NOMO-1 treated with DMSO at 0.1 percent for 48 hours (cell line): ENCODE measurements around the gene TSSC4.

ENCODE experiments used
- DNase-seq: peaks from one replicate; lab custom pipeline; 2025; ENCODE audit not compliant: unreplicated experiment; lab: John Stamatoyannopoulos, UW

Gene TSSC4

GRCh38 chr11:2431395-2431794 lies 30.8 kb downstream of the TSSC4 start:
- DNase-seq = no peak

DNA sequence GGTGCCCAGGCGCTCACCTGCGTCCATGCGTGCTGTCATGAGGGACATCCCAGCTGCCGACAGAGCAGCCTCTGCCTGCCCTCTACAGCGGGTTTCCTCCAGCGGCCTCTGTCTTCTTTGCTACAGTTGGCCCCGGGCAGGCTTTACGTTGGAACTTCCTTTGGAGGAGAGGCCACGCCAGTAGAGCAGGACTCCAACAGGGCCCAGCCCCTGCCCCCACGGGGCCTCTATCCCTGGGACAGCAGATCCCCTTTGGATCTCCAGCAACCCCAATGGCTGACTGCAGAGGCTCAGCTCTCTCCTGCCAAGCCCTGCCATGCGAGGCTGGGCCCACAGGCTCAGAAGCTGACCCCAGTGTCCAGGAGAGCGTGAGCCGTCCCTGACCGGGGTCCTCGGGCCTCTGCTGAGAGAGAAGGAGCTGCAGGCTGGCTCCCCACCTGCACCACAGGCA lies 31.6 kb downstream of the TSSC4 start:
- DNase-seq = no peak

DNA sequence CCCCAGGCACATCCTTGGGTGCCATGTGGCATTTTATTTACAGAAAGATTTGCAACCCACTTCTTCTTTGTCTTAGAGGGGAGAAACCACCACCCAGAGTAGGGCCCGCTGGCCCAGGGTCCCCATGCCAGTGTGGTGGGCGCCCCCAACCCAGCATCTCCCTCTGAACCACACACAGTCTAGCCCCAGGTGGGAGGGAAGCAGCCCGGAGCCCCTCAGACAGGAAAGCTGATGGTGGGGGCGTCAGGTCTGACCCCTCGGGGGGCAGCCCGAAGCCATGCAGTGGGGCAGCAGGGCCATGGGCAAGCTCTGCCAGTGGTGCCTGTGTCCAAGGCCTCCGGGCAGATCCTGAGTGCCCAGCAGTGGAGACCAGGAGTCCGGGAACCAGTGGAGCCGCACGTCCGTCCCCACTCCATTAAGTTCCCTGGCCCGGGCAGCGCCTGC lies 32.1 kb downstream of the TSSC4 start:
- no peak for DNase-seq

GRCh38 chr11:2433106-2433925 lies 32.8 kb downstream of the TSSC4 start:
- DNase-seq = no peak

DNA sequence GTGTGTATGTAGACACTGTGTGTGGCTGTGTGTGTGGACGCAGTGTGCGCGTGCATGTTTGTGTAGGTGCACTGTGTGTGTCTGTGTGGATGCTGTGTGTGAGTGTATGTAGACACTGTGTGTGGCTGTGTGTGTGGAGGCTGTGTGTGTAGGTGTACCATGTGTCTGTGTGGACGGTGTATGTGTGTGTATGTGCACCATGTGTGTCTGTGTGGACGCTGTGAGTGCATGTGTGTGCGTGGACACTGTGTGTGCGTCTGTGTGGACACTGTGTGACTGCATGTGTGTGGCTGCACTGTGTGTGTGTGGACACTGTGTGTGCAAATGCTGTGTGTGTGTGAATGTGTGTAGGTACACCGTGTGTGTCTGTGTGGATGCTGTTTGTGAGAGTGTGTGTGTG lies 33.5 kb downstream of the TSSC4 start:
- no peak for DNase-seq

- no peak for DNase-seq
Observed at GRCh38 chr11:2434506-2435255, 34.1 kb downstream of the TSSC4 start.

GRCh38 chr11:2435288-2436012 lies 34.9 kb downstream of the TSSC4 start:
- no peak for DNase-seq

DNA sequence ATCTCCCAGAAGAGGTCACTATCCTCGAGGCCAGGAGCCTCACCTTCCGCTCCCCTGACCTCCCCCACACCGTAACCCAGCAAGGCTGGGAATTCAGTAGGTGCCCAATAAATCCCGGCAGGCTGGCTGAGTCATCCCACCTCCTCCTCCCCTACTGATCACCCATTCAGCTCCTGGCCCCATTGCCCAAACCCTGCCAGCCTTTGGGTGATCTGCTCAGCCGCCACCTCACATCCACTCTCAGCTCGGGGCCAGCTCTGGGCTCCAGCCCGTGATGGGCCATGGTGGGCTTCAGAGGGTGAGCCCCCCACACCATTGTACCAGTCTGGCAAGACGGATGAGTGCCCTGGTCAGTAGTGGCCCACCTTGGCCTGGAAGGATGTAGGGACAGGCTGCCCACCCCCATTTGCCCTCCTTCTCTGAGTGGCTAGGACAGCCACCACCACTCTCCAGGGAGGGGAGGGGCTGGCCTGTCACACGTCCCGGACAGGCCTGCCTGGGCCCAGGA lies 35.5 kb downstream of the TSSC4 start:
- no peak for DNase-seq

DNA sequence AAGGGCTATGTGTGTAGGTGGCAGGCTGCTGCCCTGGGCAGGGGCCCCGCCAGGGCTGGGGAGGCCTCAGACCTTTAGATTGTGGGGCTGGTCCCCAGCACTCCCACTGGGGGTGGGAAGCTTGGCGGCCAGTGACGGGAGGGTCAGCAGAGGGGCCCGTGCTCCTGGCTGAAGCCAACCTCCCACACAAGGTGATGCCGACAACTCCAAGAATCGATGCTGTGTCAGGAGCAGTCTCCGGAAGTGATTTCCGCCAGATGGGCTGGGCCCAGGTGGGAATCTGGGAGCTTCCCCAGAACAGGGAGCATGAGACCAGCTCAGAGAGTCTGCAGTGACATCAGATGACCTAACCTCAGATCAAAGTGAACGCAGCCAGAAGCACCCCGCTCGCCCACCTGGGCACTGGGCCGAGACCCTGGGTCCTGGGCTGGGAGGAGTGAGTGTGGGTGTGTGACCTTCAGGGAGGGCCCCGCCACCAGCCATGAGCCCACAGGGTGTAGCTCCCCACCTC lies 36.0 kb downstream of the TSSC4 start:
- no peak for DNase-seq

GRCh38 chr11:2437516-2437915 lies 37.0 kb downstream of the TSSC4 start:
- no peak for DNase-seq

DNA sequence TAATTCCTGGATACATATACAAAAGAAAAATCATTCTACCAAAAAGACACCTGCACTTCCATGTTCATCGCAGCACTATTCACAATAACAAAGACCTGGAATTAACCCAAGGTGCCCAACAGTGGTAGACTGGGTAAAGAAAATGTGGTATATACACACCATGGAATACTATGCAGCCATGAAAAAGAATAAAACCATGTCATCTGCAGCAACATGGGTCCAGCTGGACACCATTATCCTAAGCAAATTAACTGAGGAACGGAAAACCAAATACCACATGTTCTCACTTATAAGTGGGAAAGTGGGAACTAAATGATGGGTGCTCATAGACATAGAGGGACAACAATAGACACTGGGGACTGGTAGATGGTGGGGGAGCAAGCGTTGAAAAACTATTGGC lies 39.3 kb downstream of the TSSC4 start:
- no peak for DNase-seq

DNA sequence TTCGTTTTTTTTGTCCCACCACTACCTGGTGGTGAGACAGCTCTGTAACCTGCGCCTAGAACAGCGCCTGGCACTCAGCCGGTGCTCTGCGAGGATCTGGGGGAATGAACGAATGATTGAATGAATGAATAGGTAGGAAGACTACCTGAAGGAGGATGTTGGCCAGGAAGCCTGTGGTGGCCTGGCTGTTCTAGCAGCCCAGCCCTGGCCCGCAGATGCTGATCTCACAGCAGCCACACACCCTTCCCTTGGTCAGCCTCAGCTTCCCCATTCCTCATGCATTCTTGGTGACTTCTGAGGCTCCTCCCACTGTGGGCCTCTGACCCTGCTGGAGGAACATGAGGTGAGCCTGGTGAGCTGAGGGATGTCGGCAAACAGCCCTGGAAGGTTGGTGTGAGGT lies 40.1 kb downstream of the TSSC4 start:
- DNase-seq = no peak

DNA sequence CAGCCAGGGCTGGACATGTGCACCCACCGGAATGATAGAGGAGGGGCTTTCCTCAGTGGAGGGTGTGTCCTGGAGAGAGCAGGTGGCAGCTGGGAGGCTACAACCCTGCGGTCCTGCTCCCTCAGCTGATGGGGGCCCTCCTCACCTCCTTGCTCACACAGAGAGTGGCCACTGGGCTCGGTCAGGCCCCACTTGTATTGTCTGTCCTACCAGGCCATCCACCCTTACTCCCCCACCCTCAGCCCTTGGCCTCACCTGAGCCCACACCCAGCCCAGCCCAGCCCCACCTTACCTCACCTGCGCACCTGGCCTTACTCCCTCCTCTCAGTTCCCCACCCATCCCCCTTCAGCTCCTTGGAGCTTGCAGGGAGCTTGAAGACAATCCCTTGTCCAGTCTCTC lies 40.6 kb downstream of the TSSC4 start:
- no peak for DNase-seq

DNA sequence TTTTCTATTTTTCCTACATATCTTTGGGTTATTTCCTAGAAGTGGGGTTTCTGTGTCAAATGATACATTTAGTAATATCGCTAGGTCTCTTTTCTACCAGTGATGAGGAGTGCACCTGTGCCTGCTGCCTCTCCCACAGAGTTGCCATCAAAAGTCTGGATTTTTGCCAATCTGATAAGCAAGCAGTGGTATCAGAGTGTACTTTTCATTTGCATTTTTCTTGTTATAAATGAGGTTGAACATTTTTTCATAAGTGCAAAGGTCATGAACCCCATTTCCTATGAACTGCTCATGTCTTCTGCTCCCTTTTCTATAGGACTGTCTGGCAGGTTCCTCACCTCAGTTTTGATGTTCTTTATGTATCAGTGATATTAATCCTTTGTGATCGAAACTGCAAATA lies 42.0 kb downstream of the TSSC4 start:
- DNase-seq = no peak

GRCh38 chr11:2443406-2443805 lies 42.9 kb downstream of the TSSC4 start:
- no peak for DNase-seq

GRCh38 chr11:2443881-2444820 lies 43.6 kb downstream of the TSSC4 start, which contains the start of gene TRPM5:
TRPM5 (minus strand) TSS chr11:2444514; CDS start chr11:2423036, 21,478 bp downstream.
- no peak for DNase-seq

DNA sequence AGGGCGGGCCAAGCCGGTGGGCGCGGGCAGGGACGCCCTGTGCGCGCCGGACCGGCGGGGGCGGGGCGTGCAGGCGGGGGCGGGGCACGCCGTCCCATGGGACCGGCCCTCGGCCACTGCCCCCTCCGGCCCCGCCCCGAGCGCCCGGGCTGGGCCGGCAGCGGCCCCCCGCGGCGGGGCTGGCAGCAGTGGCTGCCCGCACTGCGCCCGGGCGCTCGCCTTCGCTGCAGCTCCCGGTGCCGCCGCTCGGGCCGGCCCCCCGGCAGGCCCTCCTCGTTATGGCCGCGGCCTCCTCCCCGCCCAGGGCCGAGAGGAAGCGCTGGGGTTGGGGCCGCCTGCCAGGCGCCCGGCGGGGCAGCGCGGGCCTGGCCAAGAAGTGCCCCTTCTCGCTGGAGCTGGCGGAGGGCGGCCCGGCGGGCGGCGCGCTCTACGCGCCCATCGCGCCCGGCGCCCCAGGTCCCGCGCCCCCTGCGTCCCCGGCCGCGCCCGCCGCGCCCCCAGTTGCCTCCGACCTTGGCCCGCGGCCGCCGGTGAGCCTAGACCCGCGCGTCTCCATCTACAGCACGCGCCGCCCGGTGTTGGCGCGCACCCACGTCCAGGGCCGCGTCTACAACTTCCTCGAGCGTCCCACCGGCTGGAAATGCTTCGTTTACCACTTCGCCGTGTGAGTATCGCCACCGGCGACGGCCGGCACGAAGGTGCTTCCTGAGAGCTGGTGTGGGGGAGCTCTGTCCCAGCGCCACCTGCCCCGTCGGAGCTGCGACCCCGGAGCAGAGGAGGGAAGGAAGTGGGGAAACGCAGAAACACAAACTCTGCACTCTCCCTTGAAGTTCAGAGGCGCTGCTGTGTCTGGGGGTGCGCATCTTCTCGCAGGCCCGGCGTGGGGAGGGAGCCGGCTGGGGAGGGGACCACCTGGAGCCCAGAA lies 44.5 kb downstream of the TSSC4 start, which contains the start of gene KCNQ1:
Gene KCNQ1 (plus strand): TSS at position 188 of the 925 bp plus-strand sequence. CDS start 91 bp downstream, at position 279.
- peak; percentile 64 for DNase-seq

DNA sequence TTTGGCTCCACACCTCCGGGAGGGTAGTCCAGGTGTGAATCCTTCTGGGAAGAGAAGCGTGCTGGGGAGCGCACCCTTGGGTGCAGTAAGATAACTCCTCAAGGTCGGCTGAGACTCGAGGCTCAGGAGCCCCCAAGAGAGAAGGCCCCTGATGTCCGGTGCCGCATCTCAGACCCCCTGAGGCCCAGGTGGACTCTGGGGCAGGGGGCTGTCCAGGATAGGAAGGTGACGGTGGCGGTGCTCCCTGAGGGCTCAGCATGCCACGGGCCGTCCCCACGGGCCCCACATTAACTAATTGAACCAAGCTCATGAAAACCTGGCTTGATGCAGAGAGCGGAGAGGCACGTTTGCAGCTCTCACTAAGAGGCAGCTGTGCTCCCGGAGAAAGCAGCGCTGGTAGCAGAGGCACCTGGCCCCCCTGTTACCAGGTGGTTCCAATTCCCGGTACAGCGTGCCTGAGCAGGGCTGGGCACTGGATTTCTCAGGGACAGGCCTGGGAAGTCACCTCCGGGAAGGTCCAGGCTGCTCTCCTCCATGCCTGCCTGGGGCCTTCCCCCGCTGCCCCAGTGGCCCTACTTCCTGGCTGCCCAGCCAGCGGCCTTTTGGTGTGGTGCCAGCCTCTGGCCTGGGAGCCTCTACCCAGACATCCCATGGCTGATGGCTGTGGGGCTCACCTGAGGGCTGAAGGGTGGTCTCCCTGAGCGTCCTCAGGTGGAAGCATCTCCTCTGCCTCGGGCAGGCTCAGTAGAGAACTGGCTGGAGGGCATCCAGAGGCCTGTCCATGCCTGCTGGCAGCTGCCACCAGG lies 45.4 kb downstream of the TSSC4 start:
- DNase-seq = no peak
